WTC11 (cell line): Measurements from ENCODE around the gene PLA2G2D.

ENCODE experiments used
- CTCF ChIP-seq: fragments of 200-600 bp; IDR thresholded peaks from 2 replicates; pipeline ENCODE4 v1.8.0; 2022; ENCODE audit warnings: antibody characterized with exemption
- EMX1 ChIP-seq: fragments of 250-450 bp; sonication (Bioruptor Pico); IDR thresholded peaks from 2 replicates; pipeline ENCODE4 v1.8.0; 2021; ENCODE audit warnings: mild to moderate bottlenecking
- ESRRA ChIP-seq: sonication (generic); formaldehyde crosslinking; IDR thresholded peaks from 2 replicates; pipeline ENCODE4 v1.8.1; 2022; ENCODE audit warnings: mild to moderate bottlenecking, missing genetic modification reagents, borderline replicate concordance
- IRF2 ChIP-seq: sonication (generic); formaldehyde crosslinking; IDR thresholded peaks from 2 replicates; pipeline ENCODE4 v1.8.0; 2022; ENCODE audit warnings: low read depth, missing genetic modification reagents, borderline replicate concordance
- JUN ChIP-seq: sonication (generic); formaldehyde crosslinking; IDR thresholded peaks from 2 replicates; pipeline ENCODE4 v1.8.0; 2023; ENCODE audit warnings: mild to moderate bottlenecking, missing genetic modification reagents
- NR1H2 ChIP-seq: sonication (generic); formaldehyde crosslinking; IDR thresholded peaks from 2 replicates; pipeline ENCODE4 v1.9.0; 2021; ENCODE audit warnings: mild to moderate bottlenecking, moderate library complexity, missing genetic modification reagents
- NR2C2 ChIP-seq: sonication (generic); formaldehyde crosslinking; IDR thresholded peaks from 2 replicates; pipeline ENCODE4 v1.8.0; 2022; ENCODE audit warnings: mild to moderate bottlenecking, missing genetic modification reagents
- SMAD4 ChIP-seq: sonication (generic); formaldehyde crosslinking; IDR thresholded peaks from 2 replicates; pipeline ENCODE4 v1.8.0; 2022; ENCODE audit warnings: mild to moderate bottlenecking, missing genetic modification reagents
- SP1 ChIP-seq: sonication (generic); formaldehyde crosslinking; conservative IDR thresholded peaks from 2 replicates; pipeline ENCODE4 v1.8.1; 2022; ENCODE audit warnings: missing genetic modification reagents
- TF ChIP-seq, protein P1 (sequence below): fragments of 250-450 bp; sonication (Bioruptor Pico); IDR thresholded peaks from 2 replicates; pipeline ENCODE4 v1.9.0; 2021; ENCODE audit warnings: moderate library complexity, mild to moderate bottlenecking, inconsistent platforms, borderline replicate concordance

- TF ChIP-seq CTCF (no peak), SP1 (no peak), IRF2 (CRISPR knock-in tag) (no peak), NR1H2 (no peak), NR2C2 (no peak), EMX1 (no peak), JUN (no peak), SMAD4 (CRISPR knock-in tag) (no peak), ESRRA (CRISPR knock-in tag) (no peak)
- TF ChIP-seq, protein P1, sequence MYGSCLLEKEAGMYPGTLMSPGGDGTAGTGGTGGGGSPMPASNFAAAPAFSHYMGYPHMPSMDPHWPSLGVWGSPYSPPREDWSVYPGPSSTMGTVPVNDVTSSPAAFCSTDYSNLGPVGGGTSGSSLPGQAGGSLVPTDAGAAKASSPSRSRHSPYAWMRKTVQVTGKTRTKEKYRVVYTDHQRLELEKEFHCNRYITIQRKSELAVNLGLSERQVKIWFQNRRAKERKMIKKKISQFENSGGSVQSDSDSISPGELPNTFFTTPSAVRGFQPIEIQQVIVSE (CRISPR knock-in tag): no peak
These were observed 2.1 kb downstream of the PLA2G2D start for GRCh38 chr1:20117236-20117635.
